Cardiac muscle cell (in vitro differentiated cells and primary cell): ENCODE data around the gene PRELID3B. TPM values are rescaled to one million over a fixed set of nuclear protein-coding genes. Genes with fewer than 3 reads are reported as not detected.

Source experiments
- DNase-seq, 2 donors: peaks; one replicate each; pipeline versions ENCODE4 v3.0.0 to v3.0.0-alpha.2; 2010 to 2017; ENCODE audit warnings: low read depth in 1 of 2, low spot score in 1 of 2
- H3K27ac ChIP-seq: fragments of 200-600 bp; sonication (generic); 2 replicates; pipeline ENCODE4 v1.5.1; 2016
- H3K27me3 ChIP-seq: fragments of 200-600 bp; sonication (generic); 2 replicates; pipeline ENCODE4 v1.6.0; 2016; ENCODE audit warnings: control low read depth
- H3K36me3 ChIP-seq: fragments of 200-600 bp; sonication (generic); 2 replicates; pipeline ENCODE4 v1.5.1; 2016; ENCODE audit warnings: control low read depth
- H3K4me1 ChIP-seq: fragments of 200-600 bp; sonication (generic); 2 replicates; pipeline ENCODE4 v1.8.1; 2017; ENCODE audit warnings: low read depth, mild to moderate bottlenecking, mixed run types
- H3K4me3 ChIP-seq: fragments of 200-600 bp; sonication (generic); 2 replicates; pipeline ENCODE4 v1.5.1; 2016; ENCODE audit warnings: mild to moderate bottlenecking
- H3K9me3 ChIP-seq: fragments of 200-600 bp; sonication (generic); 2 replicates; pipeline ENCODE4 v1.5.1; 2017; ENCODE audit warnings: low read depth, mild to moderate bottlenecking, control low read depth
- CTCF ChIP-seq: IDR thresholded peaks from 2 replicates; pipeline ENCODE4 v1.5.1; 2012; ENCODE audit warnings: low read depth, mild to moderate bottlenecking, low read length
- polyA plus RNA-seq: library from polyadenylated mRNA; unstranded; fragments of >200 nt; fragmentation: Nextera tagmentation; extraction: Ambion mirVana; gene quantifications from 2 replicates; pipeline ENCODE4 v1.2.1, GENCODE V29; 2016
- total RNA-seq: library from RNA; depleted of rRNA; stranded (reverse); fragments of >200 nt; gene quantifications from 2 replicates; pipeline ENCODE4 v1.2.3, GENCODE V29; 2016

Gene PRELID3B
- total and polyA plus RNA-seq, 2 experiments from 2014 or later: 30.0 to 40.9 TPM

GRCh38 chr20:59015812-59016711 lies 26.5 kb downstream of the PRELID3B start:
- TF ChIP-seq CTCF: no peak
- peak in 1 of 2 donors; percentile 64 for DNase-seq
- Histone ChIP-seq H3K27ac (no peak overlapping the region), H3K4me1 (peaks cover 32% of the 10 kb centered on the region), H3K9me3 (no peaks in the 10 kb centered on the region), H3K27me3 (no peaks in the 10 kb centered on the region), H3K36me3 (no peaks in the 10 kb centered on the region), H3K4me3 (no peak overlapping the region)

- DNase-seq: no peak
These were observed 27.2 kb downstream of the PRELID3B start for GRCh38 chr20:59015411-59015810.

GRCh38 chr20:59014680-59015389 lies 27.8 kb downstream of the PRELID3B start:
- Histone ChIP-seq H3K27ac (peak overlapping the region; percentile 54), H3K36me3 (no peaks in the 10 kb centered on the region), H3K4me1 (peaks cover 29% of the 10 kb centered on the region), H3K27me3 (no peaks in the 10 kb centered on the region), H3K4me3 (no peak overlapping the region), H3K9me3 (no peaks in the 10 kb centered on the region)
- no peak for DNase-seq
- TF ChIP-seq CTCF: no peak

More at GRCh38 chr20:59015411-59015810, 27.2 kb downstream of the PRELID3B start:
- Histone ChIP-seq H3K36me3 (no peaks in the 10 kb centered on the region), H3K9me3 (no peaks in the 10 kb centered on the region), H3K27ac (peak overlapping the region; percentile 54), H3K27me3 (no peaks in the 10 kb centered on the region), H3K4me3 (no peak overlapping the region), H3K4me1 (peaks cover 29% of the 10 kb centered on the region)
- no peak for TF ChIP-seq CTCF

GRCh38 chr20:59013959-59014608 lies 28.5 kb downstream of the PRELID3B start:
- H3K4me3 ChIP-seq: no peak overlapping the region
- H3K27ac ChIP-seq: peak overlapping the region; percentile 54

More at GRCh38 chr20:59013959-59014608, 28.5 kb downstream of the PRELID3B start:
- no peaks in the 10 kb centered on the region for H3K36me3 ChIP-seq
- no peak for TF ChIP-seq CTCF
- peaks cover 29% of the 10 kb centered on the region for H3K4me1 ChIP-seq
- H3K27me3 ChIP-seq: no peaks in the 10 kb centered on the region
- H3K9me3 ChIP-seq: no peaks in the 10 kb centered on the region
- DNase-seq: peak in 1 of 2 donors; percentile 18
